GM19239 (cell line): ENCODE results near the gene ACOX1.
"Not testable (repeated sequence)": the region's sequence is repeated elsewhere in the genome, so short reads cannot be mapped to it uniquely, and the experiment has no call there.

Experiments used
- DNase-seq: peaks from one replicate; pipeline ENCODE4 v3.0.0; 2011; ENCODE audit warnings: low spot score; ENCODE audit not compliant: insufficient read length
- FAIRE-seq: peaks from 2 replicates; lab custom pipeline; 2011; peaks lifted over from hg19 to GRCh38; lab: Jason Lieb, UNC

The ACOX1 gene

DNA sequence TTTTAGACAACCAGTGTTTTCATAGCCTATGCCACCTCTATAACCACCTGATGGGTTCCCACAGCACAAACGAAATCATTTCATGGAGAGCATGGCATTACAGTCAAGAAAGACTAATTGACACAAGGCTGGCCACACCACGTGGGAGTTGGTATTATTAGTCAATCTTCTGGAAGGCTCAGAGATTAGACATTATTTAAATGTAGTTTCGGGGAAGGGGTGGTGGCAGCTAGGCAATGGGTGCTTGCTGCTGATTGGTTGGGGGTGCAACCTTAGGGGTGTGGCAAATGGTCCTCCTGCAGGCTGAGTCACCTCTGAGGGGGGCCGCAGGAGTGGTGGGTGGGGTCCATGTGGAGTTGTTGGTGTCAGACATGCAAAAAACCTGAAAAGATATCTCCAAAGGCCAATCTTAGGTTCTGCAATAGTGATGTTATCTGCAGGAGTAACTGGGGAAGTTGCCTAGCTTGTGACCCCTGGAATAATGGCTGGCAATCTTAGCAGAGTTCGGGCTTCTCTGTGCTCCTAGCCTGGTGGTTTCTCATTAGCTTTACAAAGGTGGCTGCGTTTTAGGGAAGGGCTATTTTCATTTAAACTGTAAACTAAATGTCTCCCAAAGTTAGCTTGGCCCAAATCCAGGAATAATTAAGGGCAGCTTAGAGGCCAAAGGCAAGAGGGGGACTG is 4.7 kb upstream of the ACOX1 start:
- DNase-seq: no peak
- FAIRE-seq: no peak

DNA sequence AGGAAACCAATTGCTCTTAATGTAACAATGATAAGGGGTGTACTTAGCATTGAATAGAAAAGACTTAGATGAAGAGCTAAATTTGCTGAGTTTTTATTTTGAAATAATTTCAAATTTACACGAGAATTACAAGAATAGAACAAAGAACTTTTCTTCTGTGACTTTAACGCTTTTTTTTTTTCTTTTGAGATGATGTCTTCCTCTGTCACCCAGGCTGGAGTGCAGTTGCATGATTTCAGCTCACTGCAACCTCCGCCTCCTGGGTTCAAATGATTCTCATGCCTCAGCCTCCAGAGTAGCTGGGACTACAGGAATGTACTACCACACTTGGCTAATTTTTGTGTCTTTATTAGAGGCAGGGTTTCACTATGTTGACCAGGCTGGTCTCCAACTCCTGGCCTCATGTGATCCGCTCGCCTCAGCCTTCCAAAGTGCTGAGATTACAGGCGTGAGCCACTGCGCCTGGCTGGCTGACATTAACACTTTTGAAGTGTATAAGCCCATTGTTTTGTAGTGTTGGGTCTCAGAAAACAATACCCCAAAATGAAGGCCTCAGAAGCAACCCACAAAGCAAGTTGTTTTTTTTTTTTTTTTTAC is 2.2 kb upstream of the ACOX1 start:
- no peak for FAIRE-seq
- no peak for DNase-seq

GRCh38 chr17:75980188-75981018 is 1.4 kb upstream of the ACOX1 start:
- FAIRE-seq: no peak
- DNase-seq: no peak

DNA sequence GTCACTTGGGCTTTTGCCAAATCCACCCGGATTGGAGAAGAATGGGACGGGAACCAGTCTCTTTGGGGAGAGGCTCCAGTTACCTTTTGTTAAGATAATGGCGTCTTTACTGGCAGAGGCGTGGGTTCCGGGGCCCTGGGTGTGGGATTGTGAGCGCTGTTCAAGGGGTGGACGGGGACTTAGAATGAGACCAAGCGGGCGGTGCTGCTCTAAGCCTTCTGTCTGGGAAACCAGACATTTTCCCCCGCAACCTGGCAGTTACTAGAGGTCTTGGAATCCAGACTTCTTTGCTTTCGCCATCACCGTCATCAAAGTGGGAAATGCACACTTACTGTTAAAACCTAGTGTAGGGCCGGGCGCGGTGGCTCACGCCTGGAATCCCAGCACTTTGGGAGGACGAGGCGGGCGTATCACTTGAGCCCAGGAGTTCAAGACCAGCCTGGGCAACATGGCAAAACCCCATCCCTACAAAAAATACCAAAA is 780 bp upstream of the ACOX1 start:
- no peak for DNase-seq
- FAIRE-seq: no peak

DNA sequence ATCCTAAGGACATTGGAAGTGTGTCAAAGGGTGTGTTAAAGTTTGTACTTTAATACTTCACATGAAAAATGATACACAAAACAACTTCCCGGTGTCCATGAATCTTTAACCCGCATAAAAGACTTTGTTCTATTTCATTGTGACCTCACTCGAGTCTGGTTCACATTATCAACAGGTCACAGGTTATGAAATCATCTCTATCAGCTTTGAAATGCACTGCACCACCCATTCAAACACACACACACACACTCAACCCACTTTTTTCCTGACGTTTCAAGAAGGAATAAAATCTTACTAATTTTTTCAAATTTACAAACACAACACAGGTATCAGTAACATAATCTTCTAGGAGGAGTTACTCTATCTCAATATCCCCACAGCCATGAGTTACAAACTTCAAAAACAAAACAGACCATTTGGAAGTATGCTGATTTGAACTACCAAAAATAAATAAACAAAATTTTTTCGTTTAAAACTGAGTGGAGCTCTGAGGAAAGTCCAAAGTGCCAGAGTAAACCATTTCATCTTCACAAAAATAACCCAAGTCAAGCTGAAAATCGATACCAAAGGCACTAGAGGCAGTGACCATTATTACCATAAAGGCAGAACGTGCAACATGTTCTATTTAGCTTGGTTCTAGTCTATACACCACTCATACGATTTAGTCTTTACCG is 2.7 kb downstream of the ACOX1 start:
- no peak for DNase-seq

GRCh38 chr17:75975757-75976174 is 3.2 kb downstream of the ACOX1 start:
- DNase-seq (no peak), FAIRE-seq (no peak)

More for the DNA sequence above, 2.7 kb downstream of the ACOX1 start:
- no peak for FAIRE-seq

DNA sequence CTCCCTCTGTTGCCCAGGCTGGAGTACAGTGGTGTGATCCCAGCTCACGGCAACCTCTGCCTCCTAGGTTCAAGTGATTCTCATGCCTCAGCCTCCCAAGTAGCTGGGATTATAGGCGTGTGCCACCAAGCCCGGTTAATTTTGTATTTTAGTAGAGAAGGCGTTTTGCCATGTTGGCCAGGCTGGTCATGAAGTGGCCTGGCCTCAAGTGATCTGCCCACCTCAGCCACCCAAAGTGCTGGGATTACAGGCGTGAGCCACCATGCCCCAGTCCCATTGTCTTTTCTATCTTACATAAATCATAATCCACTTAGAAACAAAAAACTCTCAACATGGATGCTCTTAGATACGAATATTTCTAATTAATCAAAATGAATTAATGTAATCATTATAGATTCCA is 3.8 kb downstream of the ACOX1 start:
- not testable (repeated sequence) for DNase-seq, FAIRE-seq

- no peak for DNase-seq
- FAIRE-seq: no peak
Observed at GRCh38 chr17:75970626-75971025, 8.3 kb downstream of the ACOX1 start.

GRCh38 chr17:75970011-75970523 is 8.9 kb downstream of the ACOX1 start:
- DNase-seq: no peak
- no peak for FAIRE-seq

DNA sequence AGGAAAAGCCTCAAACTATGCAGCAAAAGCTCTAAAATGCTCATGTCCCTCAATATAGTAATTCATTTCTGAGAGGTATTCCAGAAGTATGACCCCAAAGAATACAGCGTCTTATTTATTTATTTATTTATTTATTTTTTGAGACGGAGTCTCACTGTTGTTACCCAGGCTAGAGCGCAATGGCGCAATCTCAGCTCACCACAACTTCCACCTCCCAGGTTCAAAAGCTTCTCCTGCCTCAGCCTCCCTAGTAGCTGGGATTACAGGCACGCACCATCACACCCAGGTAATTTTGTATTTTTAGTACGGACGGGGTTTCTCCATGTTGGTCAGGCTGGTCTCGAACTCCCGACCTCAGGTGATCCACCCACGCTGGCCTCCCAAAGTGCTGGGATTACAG is 9.9 kb downstream of the ACOX1 start:
- not testable (repeated sequence) for FAIRE-seq, DNase-seq

- DNase-seq (no peak), FAIRE-seq (no peak)
Observed at GRCh38 chr17:75965468-75965867, 13.5 kb downstream of the ACOX1 start.

- FAIRE-seq (no peak), DNase-seq (no peak)
Observed at GRCh38 chr17:75959839-75960511, 19.0 kb downstream of the ACOX1 start.

DNA sequence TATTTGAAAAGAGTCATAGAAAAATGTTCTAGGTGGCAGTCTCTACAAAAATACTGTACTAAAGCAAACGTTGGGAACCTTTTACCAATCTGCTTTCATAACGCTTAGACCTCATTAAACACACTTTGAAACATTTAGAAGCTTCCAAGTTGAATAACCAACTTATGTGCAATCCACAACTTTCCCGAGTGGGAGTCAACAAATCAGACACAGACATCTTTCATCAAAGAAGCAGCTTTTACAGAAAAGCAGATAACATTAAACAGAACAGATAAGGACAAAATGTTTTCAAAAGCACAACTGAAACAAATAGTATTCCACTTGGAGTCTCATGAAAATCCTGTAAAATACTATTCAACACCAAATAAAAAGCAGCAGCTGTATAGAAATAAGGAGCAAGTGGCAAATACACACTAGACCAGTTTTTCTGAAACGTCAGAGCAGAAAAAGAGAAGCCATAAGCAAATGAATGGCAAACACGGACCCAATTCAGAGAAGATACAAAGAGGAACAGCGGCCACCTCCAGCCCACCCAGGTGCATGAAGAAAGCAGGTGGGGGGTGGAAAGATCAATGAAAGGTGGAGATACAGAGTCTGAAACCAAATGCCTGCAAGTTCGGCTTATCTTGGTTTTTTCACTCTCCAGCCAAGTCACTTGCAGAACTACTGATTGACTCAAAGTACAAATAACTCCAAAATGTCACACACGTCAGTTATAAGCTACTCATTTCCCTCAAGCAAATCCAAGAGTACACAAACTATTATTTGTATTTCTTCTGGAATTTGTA is 19.7 kb downstream of the ACOX1 start:
- FAIRE-seq (no peak), DNase-seq (no peak)

- no peak for FAIRE-seq
- no peak for DNase-seq
Observed at GRCh38 chr17:75950855-75951554, 28.0 kb downstream of the ACOX1 start.

DNA sequence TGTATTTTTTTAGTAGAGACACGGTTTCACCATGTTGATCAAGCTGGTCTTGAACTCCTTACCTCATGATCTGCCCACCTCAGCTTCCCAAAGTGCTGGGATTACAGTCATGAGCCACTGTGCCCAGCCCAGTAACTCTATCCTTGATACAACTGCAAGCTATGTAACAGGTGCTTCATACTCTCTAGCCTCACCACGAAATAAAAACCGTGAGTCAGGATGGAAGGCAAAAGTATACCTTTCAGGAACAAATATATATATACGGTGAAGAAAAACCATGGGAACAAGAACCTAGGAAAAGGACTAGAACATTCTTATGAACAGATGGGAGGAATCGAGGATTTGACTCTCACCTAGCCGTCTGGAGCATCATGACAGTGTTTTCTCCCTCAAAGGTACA is 28.5 kb downstream of the ACOX1 start:
- no peak for FAIRE-seq
- no peak for DNase-seq

GRCh38 chr17:75945211-75945610 is 33.8 kb downstream of the ACOX1 start:
- no peak for FAIRE-seq
- no peak for DNase-seq

- no peak for DNase-seq
- no peak for FAIRE-seq
Observed at GRCh38 chr17:75943491-75943890, 35.5 kb downstream of the ACOX1 start.

DNA sequence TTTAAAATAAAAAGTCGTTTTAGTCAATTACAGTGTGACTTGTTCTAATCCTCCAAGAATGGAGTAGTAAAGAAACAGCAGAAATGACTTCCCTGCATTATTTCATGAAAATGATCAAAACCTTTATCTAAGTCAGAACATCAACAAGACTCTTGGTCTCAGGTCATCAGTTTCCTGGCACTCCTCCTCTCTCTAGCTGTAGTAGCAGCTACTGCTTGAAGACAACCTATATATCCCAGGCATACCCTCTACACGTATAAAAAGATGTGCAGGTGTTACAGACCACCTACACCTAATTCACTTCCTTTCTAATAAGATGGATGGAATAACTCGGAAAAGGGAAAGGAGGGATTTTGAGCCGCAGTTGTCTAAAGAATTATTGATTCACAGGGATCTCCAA is 36.5 kb downstream of the ACOX1 start:
- FAIRE-seq: no peak
- DNase-seq: no peak
